ENCODE measurements around the gene RELA. TPM values are rescaled to one million over a fixed set of nuclear protein-coding genes. Genes with fewer than 3 reads are reported as not detected.

The RELA gene
- total RNA-seq, 1 donor from 2014 or later, result 68.2 TPM

GRCh38 chr11:65617136-65617850 lies 45.4 kb downstream of the RELA start:
- no peak for DNase-seq
- no peaks in the 10 kb centered on the region for H3K27me3 ChIP-seq
- H3K27ac ChIP-seq, result no peak overlapping the region
- intact Hi-C loops (cut with DNase I), result no loop called here
- no peaks in the 10 kb centered on the region for H3K9me3 ChIP-seq
- peaks cover 45% of the 10 kb centered on the region for H3K36me3 ChIP-seq
- H3K4me1 ChIP-seq, result peaks cover 22% of the 10 kb centered on the region
- no peak for TF ChIP-seq CTCF (IDR thresholded peaks at IDR 0.05)
- no peak overlapping the region for H3K4me3 ChIP-seq
- no peak for ATAC-seq

- Histone ChIP-seq H3K36me3 (peaks cover 44% of the 10 kb centered on the region), H3K4me1 (peaks cover 29% of the 10 kb centered on the region), H3K27me3 (no peaks in the 10 kb centered on the region), H3K27ac (peak overlapping the region; percentile 87), H3K4me3 (peak overlapping the region; percentile 90), H3K9me3 (no peaks in the 10 kb centered on the region)
- DNase-seq (no peak), ATAC-seq (no peak)
- no peak for TF ChIP-seq CTCF (IDR thresholded peaks at IDR 0.05)
- intact Hi-C loops (cut with DNase I), result no loop called here
Observed at GRCh38 chr11:65616575-65617001, 46.1 kb downstream of the RELA start.

- no peaks in the 10 kb centered on the region for H3K9me3 ChIP-seq
- DNase-seq, result no peak
- no peaks in the 10 kb centered on the region for H3K27me3 ChIP-seq
- peaks cover 29% of the 10 kb centered on the region for H3K4me1 ChIP-seq
- H3K4me3 ChIP-seq, result peak overlapping the region; percentile 90
- peaks cover 39% of the 10 kb centered on the region for H3K36me3 ChIP-seq
- no peak for TF ChIP-seq CTCF (IDR thresholded peaks at IDR 0.05)
- intact Hi-C loops (cut with DNase I), result no loop called here
- H3K27ac ChIP-seq, result peak overlapping the region; percentile 87
- ATAC-seq, result peak; percentile 0
Observed at GRCh38 chr11:65615950-65616574, 46.7 kb downstream of the RELA start.

- Histone ChIP-seq H3K4me3 (peak within 1 kb of the TSS; percentile 93), H3K27me3 (no peaks in the 10 kb centered on the region), H3K9me3 (no peaks in the 10 kb centered on the region), H3K27ac (peak within 1 kb of the TSS; percentile 95), H3K36me3 (peaks cover 39% of the 10 kb centered on the region), H3K4me1 (peaks cover 35% of the 10 kb centered on the region)
- TF ChIP-seq CTCF (IDR thresholded peaks at IDR 0.05), result no peak
- DNase-seq (peak; percentile 100), ATAC-seq (peak; percentile 86)
- intact Hi-C loops (cut with DNase I), result no loop called here
Observed at GRCh38 chr11:65615229-65615949, 47.3 kb downstream of the RELA start, which contains the start of gene PCNX3. PCNX3 (plus strand) TSS chr11:65615776; CDS start chr11:65616312, 536 bp downstream.

- peaks cover 30% of the 10 kb centered on the region for H3K36me3 ChIP-seq
- H3K27ac ChIP-seq, result peak overlapping the region; percentile 95
- TF ChIP-seq CTCF (IDR thresholded peaks at IDR 0.05), result no peak
- ATAC-seq, result no peak
- no peak for DNase-seq
- H3K27me3 ChIP-seq, result no peaks in the 10 kb centered on the region
- peaks cover 48% of the 10 kb centered on the region for H3K4me1 ChIP-seq
- no peaks in the 10 kb centered on the region for H3K9me3 ChIP-seq
- H3K4me3 ChIP-seq, result peak overlapping the region; percentile 93
- intact Hi-C loops (cut with DNase I), result no loop called here
Observed at GRCh38 chr11:65613091-65613928, 49.4 kb downstream of the RELA start.

All from upper lobe of right lung (tissue), 1 donor.